ENCODE results near the gene PLCL1.

GRCh38 chr2:197915548-197916265 is 111.3 kb downstream of the PLCL1 start:
- TF ChIP-seq, protein P1, sequence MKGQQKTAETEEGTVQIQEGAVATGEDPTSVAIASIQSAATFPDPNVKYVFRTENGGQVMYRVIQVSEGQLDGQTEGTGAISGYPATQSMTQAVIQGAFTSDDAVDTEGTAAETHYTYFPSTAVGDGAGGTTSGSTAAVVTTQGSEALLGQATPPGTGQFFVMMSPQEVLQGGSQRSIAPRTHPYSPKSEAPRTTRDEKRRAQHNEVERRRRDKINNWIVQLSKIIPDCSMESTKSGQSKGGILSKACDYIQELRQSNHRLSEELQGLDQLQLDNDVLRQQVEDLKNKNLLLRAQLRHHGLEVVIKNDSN (CRISPR knock-in tag; IDR thresholded peaks at IDR 0.05): no peak
- TF ChIP-seq ATF6 (CRISPR knock-in tag; IDR thresholded peaks at IDR 0.05) (no peak), NR1H2 (CRISPR knock-in tag; IDR thresholded peaks at IDR 0.05) (no peak), ATF3 (CRISPR knock-in tag; conservative IDR thresholded peaks at IDR 0.05) (no peak)
- TF ChIP-seq, protein P2, sequence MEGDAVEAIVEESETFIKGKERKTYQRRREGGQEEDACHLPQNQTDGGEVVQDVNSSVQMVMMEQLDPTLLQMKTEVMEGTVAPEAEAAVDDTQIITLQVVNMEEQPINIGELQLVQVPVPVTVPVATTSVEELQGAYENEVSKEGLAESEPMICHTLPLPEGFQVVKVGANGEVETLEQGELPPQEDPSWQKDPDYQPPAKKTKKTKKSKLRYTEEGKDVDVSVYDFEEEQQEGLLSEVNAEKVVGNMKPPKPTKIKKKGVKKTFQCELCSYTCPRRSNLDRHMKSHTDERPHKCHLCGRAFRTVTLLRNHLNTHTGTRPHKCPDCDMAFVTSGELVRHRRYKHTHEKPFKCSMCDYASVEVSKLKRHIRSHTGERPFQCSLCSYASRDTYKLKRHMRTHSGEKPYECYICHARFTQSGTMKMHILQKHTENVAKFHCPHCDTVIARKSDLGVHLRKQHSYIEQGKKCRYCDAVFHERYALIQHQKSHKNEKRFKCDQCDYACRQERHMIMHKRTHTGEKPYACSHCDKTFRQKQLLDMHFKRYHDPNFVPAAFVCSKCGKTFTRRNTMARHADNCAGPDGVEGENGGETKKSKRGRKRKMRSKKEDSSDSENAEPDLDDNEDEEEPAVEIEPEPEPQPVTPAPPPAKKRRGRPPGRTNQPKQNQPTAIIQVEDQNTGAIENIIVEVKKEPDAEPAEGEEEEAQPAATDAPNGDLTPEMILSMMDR (IDR thresholded peaks at IDR 0.05): no peak

Data from WTC11 (cell line).